SK-N-MC (cell line): Measurements from ENCODE around the gene OLFM3.

Source experiments
- EZH2 ChIP-seq: fragments of 200-600 bp; sonication (generic); IDR thresholded peaks from one replicate; pipeline ENCODE4 v1.6.1; 2017; ENCODE audit warnings: antibody characterized with exemption
- FOXP2 ChIP-seq: optimal IDR thresholded peaks from 2 replicates; pipeline ENCODE3; 2011; ENCODE audit warnings: mild to moderate bottlenecking, moderate library complexity; ENCODE audit not compliant: insufficient read depth; ENCODE audit errors: extremely low read length, control extremely low read depth
- POLR2AphosphoS5 ChIP-seq: IDR thresholded peaks from 2 replicates; pipeline ENCODE4 v1.6.1; 2012; ENCODE audit warnings: mild to moderate bottlenecking, low read depth, low read length, borderline replicate concordance

GRCh38 chr1:101798417-101798816, 198.3 kb downstream of the OLFM3 start:
- TF ChIP-seq POLR2AphosphoS5 (no peak), FOXP2 (no peak), EZH2 (no peak)
